Stomach (tissue), 4 donors: ENCODE measurements around the gene EPB41L4B.

Experiments used
- CTCF ChIP-seq, 7 experiments: fragments of 450-650 bp in 4 of 7; fragments of 200-600 bp in 3 of 7; sonication (generic) in 3 of 7; IDR thresholded peaks; one replicate each; pipeline ENCODE4 v1.5.1; 2016 to 2019; ENCODE audit warnings: antibody characterized with exemption in 7 of 7, control low read depth in 2 of 7, mild to moderate bottlenecking in 1 of 7
- EP300 ChIP-seq: sonication (generic); formaldehyde crosslinking; IDR thresholded peaks from one replicate; pipeline ENCODE4 v1.6.1; 2017; ENCODE audit warnings: antibody characterized with exemption
- POLR2A ChIP-seq, 4 donors: fragments of 450-650 bp; IDR thresholded peaks; one replicate each; pipeline ENCODE4 v1.6.1; 2016; ENCODE audit warnings: antibody characterized with exemption in 4 of 4, control low read depth in 2 of 4, mild to moderate bottlenecking in 1 of 4, moderate library complexity in 1 of 4
- POLR2AphosphoS5 ChIP-seq, 3 donors: sonication (generic); formaldehyde crosslinking; IDR thresholded peaks; one replicate each; pipeline ENCODE4 v1.6.1; 2016; ENCODE audit warnings: antibody characterized with exemption in 3 of 3

DNA sequence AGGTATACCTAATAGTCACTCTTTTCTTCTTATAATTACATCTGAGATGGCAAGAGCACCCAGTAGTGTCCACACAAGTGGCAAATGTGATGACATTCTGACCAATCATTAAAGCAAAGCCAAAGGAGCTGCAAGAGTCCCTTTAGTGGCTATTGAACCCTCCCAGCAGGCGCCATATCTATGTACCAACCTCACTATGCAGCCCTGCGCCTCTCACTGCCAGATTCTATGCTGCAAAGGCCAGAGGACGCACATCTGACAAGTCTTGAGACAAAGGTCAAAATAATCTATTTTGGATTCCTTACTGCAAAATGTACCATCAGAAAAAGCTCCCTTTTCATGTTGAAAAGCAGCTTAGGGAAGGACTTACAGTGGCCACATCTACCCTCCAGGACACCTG is 47.0 kb downstream of the EPB41L4B start:
- TF ChIP-seq POLR2A (IDR thresholded peaks at IDR 0.05) (no peak), CTCF (IDR thresholded peaks at IDR 0.05) (no peak), EP300 (no peak), POLR2AphosphoS5 (IDR thresholded peaks at IDR 0.05) (no peak)
